Activated CD4-positive, CD25-positive, alpha-beta regulatory T cell treated with anti-CD3 and anti-CD28 coated beads, Interleukin-2, amount 50 U/mL, for 16 hours (primary cell): Measurements from ENCODE around the gene POLL.
"Not testable (repeated sequence)": the region's sequence is repeated elsewhere in the genome, so short reads cannot be mapped to it uniquely, and the experiment has no call there.

Source experiments
- DNase-seq: peaks from one replicate; pipeline ENCODE4 v3.0.0-alpha.2; 2020; ENCODE audit warnings: low read depth, low spot score

Gene POLL

GRCh38 chr10:101587725-101588653 lies at the start of gene POLL, which contains the start of gene DPCD:
Gene POLL, minus strand, starts transcription at chr10:101588257. Its CDS starts 897 bp downstream, at chr10:101587360.
Gene DPCD, plus strand, starts transcription at chr10:101588321. Its CDS starts 16 bp downstream, at chr10:101588337.
- DNase-seq = peak; percentile 81

- DNase-seq = not testable (repeated sequence)
These were observed 45.5 kb upstream of the POLL start for GRCh38 chr10:101633510-101633909.

DNA sequence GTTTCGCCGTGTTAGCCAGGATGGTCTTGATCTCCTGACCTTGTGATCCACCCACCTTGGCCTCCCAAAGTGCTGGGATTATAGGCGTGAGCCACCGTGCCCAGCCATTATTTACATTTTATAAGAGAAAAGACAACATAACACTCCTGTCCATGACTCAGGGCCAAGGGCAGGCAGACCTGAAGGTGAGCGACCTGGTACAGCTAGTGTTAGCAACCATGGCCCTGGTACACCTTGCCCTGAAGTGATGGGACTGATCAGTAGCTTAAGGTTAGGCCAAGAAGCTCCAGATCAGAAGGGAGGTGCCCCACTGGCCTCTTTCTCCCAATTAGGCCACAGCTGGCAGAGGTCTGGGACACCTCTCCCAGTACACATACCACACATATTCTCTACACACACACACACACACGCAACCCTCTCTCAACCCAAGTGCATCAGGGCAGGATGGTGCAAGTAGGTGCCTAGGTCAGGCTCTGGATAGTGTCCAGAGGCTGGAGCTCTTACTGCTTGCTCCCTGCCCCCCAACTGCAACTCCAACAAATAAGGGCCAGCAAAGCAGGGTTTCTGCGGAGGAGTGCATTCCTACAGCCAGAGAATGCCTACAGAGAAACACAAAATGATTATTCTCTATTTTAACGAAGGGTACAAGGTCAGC lies 43.9 kb upstream of the POLL start:
- DNase-seq = no peak

- no peak for DNase-seq
These were observed 42.5 kb upstream of the POLL start for GRCh38 chr10:101630633-101630920.

GRCh38 chr10:101629837-101630632 lies 42.0 kb upstream of the POLL start:
- no peak for DNase-seq

DNA sequence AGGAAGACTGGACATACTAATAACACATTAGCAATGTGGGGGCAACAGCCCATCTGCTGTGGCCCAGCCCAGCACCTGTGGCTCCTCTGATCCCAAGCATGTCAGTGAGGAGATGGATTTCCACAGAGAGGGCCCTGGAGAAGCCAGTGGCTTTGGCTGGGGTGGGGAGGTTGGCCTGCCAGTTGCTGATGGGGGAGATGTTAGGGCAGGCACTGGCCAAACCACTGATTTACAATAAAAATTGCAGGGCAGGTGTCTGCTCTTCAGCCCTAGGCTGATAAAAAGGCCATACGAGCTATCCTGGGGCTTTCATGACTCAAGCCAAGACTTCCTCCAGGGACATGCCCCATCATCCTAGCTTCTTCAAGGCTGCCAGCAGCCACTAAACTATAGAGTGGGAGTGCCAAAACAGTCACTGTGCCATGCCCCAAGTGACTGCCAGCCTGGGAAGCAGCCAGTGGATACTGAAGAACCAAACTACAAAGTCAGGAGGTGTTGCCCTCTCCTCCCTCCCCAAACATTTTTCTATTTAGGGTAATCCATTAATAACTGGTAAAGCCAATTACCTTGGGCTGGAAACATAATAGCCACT lies 37.9 kb upstream of the POLL start:
- no peak for DNase-seq

- DNase-seq = no peak
These were observed 36.6 kb upstream of the POLL start for GRCh38 chr10:101624526-101625102.

- DNase-seq = no peak
These were observed 35.5 kb upstream of the POLL start for GRCh38 chr10:101623528-101623927.

GRCh38 chr10:101619983-101620382 lies 31.9 kb upstream of the POLL start:
- DNase-seq = no peak

GRCh38 chr10:101618871-101619270 lies 30.8 kb upstream of the POLL start:
- no peak for DNase-seq

- no peak for DNase-seq
These were observed 29.9 kb upstream of the POLL start for GRCh38 chr10:101617824-101618568.

GRCh38 chr10:101617102-101617823 lies 29.2 kb upstream of the POLL start:
- no peak for DNase-seq

DNA sequence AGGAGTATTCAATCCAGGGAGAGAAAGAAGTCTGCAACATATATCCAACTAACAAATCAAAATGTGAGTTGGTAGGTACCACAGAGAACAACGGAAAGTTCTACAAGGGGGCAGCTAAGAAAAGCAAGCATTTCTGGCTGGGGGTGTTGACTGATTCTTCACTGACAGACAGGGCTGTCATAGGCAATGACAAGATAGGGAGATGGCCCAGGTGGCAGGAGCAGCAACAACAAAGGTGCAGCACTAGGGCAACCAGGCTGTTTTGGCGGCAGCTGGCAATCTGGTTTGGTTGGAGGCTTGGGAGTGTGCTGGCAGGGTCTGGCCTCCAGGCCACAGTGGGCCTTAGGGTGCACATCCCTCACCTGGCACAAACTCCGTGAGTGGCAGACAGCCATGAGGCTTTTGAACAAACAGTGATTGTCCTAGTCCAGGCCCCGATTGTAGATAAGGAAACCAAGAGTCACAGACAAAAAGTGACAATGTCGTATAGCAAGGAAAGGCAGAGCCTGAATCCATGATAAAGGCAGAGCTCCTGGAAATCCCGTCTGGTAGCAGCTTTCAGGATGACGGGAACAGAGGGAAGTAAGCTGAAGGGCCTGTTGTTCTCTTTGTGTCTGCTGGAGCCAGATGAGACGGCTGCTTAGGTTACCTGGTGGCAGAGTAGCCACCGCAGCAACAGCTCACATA lies 28.5 kb upstream of the POLL start:
- DNase-seq = no peak

DNA sequence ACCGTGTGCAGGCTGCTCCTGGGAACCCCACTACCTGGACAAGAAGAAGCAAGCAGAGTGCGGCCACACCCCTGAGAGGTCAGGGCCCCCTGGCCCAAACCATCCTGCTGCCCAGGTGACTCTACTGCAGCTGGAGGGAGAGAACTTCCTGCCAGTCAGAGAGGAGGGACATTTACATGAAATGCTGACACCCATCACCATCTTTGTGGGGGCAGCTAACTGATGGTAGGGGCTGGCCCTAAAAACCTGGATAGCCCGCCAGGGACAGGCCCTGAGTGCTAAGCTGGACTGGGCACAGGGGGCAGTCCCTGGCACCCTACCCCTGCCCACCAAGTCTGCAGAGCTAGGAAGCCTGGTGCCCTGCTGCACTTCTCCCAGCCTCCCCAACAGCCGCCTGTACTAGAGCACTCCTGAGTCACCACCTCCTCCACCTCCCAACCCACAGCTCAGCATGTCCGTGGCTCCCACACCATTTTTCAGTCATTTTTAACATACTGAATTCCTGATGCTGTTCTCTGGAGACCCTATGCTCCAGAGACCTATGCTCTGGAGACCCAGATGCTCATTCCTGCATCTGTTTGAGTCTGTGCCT lies 27.6 kb upstream of the POLL start:
- DNase-seq = no peak

GRCh38 chr10:101614663-101615524 lies 26.8 kb upstream of the POLL start:
- no peak for DNase-seq

DNA sequence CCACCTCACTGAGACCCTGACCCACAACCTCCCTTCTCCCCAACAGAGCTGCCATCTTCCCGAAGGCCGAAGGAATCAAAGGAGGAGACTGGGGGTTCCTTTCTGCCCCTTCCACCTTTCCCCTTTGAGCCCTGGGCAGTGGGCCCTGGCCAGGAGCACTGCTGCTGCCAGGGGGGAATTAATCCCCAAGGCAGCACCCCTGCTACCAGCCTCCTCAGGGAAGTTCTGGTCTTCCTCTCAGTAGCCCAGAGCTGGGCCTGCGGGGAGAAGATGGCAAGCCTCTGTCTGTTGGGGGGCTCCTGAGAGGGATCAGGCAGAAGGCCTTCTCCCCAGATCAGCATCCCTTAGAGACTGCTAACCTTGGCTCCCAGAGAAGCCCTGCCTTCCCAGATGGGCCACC lies 25.6 kb upstream of the POLL start:
- no peak for DNase-seq

DNA sequence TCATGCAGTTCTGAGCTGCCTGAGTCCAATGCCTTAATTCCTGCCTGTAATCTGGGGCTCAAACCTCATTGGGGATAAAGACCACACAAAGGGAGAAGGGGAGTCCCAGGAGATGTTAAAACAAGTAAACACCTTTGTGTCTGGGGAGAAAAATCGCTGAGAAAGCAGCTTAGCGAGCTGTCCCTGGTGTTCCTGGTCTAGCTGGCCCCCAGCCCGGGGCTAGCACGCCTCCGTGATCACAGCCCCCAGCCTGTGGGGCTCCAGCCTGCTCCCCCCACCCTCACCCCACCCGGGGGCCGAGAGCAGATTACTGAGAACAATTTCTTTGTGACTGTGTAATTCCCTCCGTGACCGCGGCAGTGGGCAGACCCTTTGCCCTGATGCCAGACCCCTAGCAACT lies 24.8 kb upstream of the POLL start:
- no peak for DNase-seq

GRCh38 chr10:101612086-101612485 lies 24.0 kb upstream of the POLL start:
- no peak for DNase-seq
